HepG2 (cell line): ENCODE results near the gene RTN1.

Experiments used
- CSRNP1 ChIP-seq: sonication (generic); formaldehyde crosslinking; IDR thresholded peaks from 2 replicates; pipeline ENCODE4 v1.8.1; 2023; ENCODE audit warnings: mild to moderate bottlenecking, missing genetic modification reagents
- CTCF ChIP-seq: sonication (generic); formaldehyde crosslinking; IDR thresholded peaks from 2 replicates; pipeline ENCODE4 v1.5.0; 2020; ENCODE audit warnings: mild to moderate bottlenecking, missing genetic modification reagents, moderate library complexity
- NFE2L1 ChIP-seq: sonication (generic); formaldehyde crosslinking; IDR thresholded peaks from 2 replicates; pipeline ENCODE4 v1.4.0; 2020; ENCODE audit warnings: missing genetic modification reagents, mild to moderate bottlenecking, borderline replicate concordance
- PREB ChIP-seq: sonication (generic); formaldehyde crosslinking; IDR thresholded peaks from 2 replicates; pipeline ENCODE4 v1.4.0; 2020; ENCODE audit warnings: missing genetic modification reagents
- SCMH1 ChIP-seq: sonication (generic); formaldehyde crosslinking; IDR thresholded peaks from 2 replicates; pipeline ENCODE4 v1.9.0; 2021; ENCODE audit warnings: missing genetic modification reagents, mild to moderate bottlenecking, borderline replicate concordance
- TCF12 ChIP-seq, 2 experiments: fragments of 450-650 bp in 1 of 2; sonication (generic) in 1 of 2; formaldehyde crosslinking in 1 of 2; IDR thresholded peaks; 2 replicates each; pipeline versions ENCODE4 v1.6.1 to v1.8.0; 2017 to 2022; ENCODE audit warnings: antibody characterized with exemption in 1 of 2, mild to moderate bottlenecking in 1 of 2, missing genetic modification reagents in 1 of 2, moderate library complexity in 1 of 2
- ZBED4 ChIP-seq: sonication (generic); formaldehyde crosslinking; IDR thresholded peaks from 2 replicates; pipeline ENCODE4 v1.4.0; 2020; ENCODE audit warnings: missing genetic modification reagents, borderline replicate concordance
- ZBTB14 ChIP-seq: sonication (generic); formaldehyde crosslinking; IDR thresholded peaks from 2 replicates; pipeline ENCODE4 v1.4.0; 2020; ENCODE audit warnings: missing genetic modification reagents
- ZBTB7A ChIP-seq: sonication (generic); formaldehyde crosslinking; IDR thresholded peaks from 2 replicates; pipeline ENCODE4 v1.8.0; 2022; ENCODE audit warnings: mild to moderate bottlenecking, missing genetic modification reagents

GRCh38 chr14:59582161-59582560 is 288.4 kb downstream of the RTN1 start:
- TF ChIP-seq CTCF (CRISPR knock-in tag): no peak
- TF ChIP-seq ZBTB14: no peak
- TF ChIP-seq TCF12 (IDR thresholded peaks at IDR 0.05): no peak
- no peak for TF ChIP-seq TCF12 (CRISPR knock-in tag; IDR thresholded peaks at IDR 0.05)
- TF ChIP-seq ZBTB7A (CRISPR knock-in tag): no peak
- TF ChIP-seq SCMH1 (CRISPR knock-in tag): no peak
- no peak for TF ChIP-seq CSRNP1 (CRISPR knock-in tag)
- no peak for TF ChIP-seq NFE2L1 (CRISPR knock-in tag)
- TF ChIP-seq ZBED4: no peak
- TF ChIP-seq PREB (CRISPR knock-in tag): no peak
